ENCODE results near the gene SULT1E1. TPM values are rescaled to one million over a fixed set of nuclear protein-coding genes. Genes with fewer than 3 reads are reported as not detected.

Gene SULT1E1
- total RNA-seq, 1 donor from 2014 or later = not detected

GRCh38 chr4:69860521-69861298, 765 bp upstream of the SULT1E1 start:
- H3K4me3 ChIP-seq = no peak overlapping the region
- no peaks in the 10 kb centered on the region for H3K9me3 ChIP-seq (ENCODE audit: low read depth)
- no peaks in the 10 kb centered on the region for H3F3A ChIP-seq (ENCODE audit: low read depth)
- H3K4me1 Mint-ChIP-seq = no peaks in the 10 kb centered on the region
- no peaks in the 10 kb centered on the region for H3K9me3 Mint-ChIP-seq
- H2AFZ ChIP-seq (replicated peaks) = peak overlapping the region; percentile 42
- no peak overlapping the region for H3K4me2 ChIP-seq
- TF ChIP-seq EZH2 (IDR thresholded peaks at IDR 0.05) = no peak
- TF ChIP-seq EZH2phosphoT487 (IDR thresholded peaks at IDR 0.05) = no peak
- no peak for TF ChIP-seq CTCF (IDR thresholded peaks at IDR 0.05)
- no peaks in the 10 kb centered on the region for H3K27me3 Mint-ChIP-seq (ENCODE audit: insufficient read depth, low read depth)
- no peaks in the 10 kb centered on the region for H4K20me1 ChIP-seq (ENCODE audit: low read depth)
- H3K4me1 ChIP-seq = no peaks in the 10 kb centered on the region
- H3K79me2 ChIP-seq (ENCODE audit: low read depth) = no peaks in the 10 kb centered on the region
- no peaks in the 10 kb centered on the region for H3K36me3 Mint-ChIP-seq
- no peak overlapping the region for H3K27ac Mint-ChIP-seq
- H3K36me3 ChIP-seq = no peaks in the 10 kb centered on the region
- no peak overlapping the region for H3K4me3 Mint-ChIP-seq
- no peaks in the 10 kb centered on the region for H3K27me3 ChIP-seq
- no peak for DNase-seq (ENCODE audit: low spot score)
- no peak overlapping the region for H3K27ac ChIP-seq
- no peak overlapping the region for H3K9ac ChIP-seq

- Histone ChIP-seq H3K36me3 (no peaks in the 10 kb centered on the region), H3K79me2 (ENCODE audit: low read depth) (no peaks in the 10 kb centered on the region), H3K9me3 (ENCODE audit: low read depth) (no peaks in the 10 kb centered on the region), H3F3A (ENCODE audit: low read depth) (no peaks in the 10 kb centered on the region), H3K27me3 (no peaks in the 10 kb centered on the region), H3K9ac (no peak overlapping the region), H3K4me3 (no peak overlapping the region), H4K20me1 (ENCODE audit: low read depth) (no peaks in the 10 kb centered on the region), H3K4me2 (no peak overlapping the region), H3K4me1 (no peaks in the 10 kb centered on the region), H2AFZ (replicated peaks) (no peak overlapping the region), H3K27ac (no peak overlapping the region)
- H3K27ac Mint-ChIP-seq = no peak overlapping the region
- H3K4me3 Mint-ChIP-seq = no peak overlapping the region
- no peaks in the 10 kb centered on the region for H3K4me1 Mint-ChIP-seq
- H3K27me3 Mint-ChIP-seq (ENCODE audit: insufficient read depth, low read depth) = no peaks in the 10 kb centered on the region
- no peaks in the 10 kb centered on the region for H3K36me3 Mint-ChIP-seq
- DNase-seq (ENCODE audit: low spot score) = no peak
- no peaks in the 10 kb centered on the region for H3K9me3 Mint-ChIP-seq
- TF ChIP-seq CTCF (IDR thresholded peaks at IDR 0.05) (no peak), EZH2phosphoT487 (IDR thresholded peaks at IDR 0.05) (no peak), EZH2 (IDR thresholded peaks at IDR 0.05) (no peak)
Observed at GRCh38 chr4:69859140-69859685, 732 bp downstream of the SULT1E1 start.

GRCh38 chr4:69858690-69859089, 1.3 kb downstream of the SULT1E1 start:
- no peaks in the 10 kb centered on the region for H3K27me3 Mint-ChIP-seq (ENCODE audit: insufficient read depth, low read depth)
- H3F3A ChIP-seq (ENCODE audit: low read depth) = no peaks in the 10 kb centered on the region
- H4K20me1 ChIP-seq (ENCODE audit: low read depth) = no peaks in the 10 kb centered on the region
- TF ChIP-seq CTCF (IDR thresholded peaks at IDR 0.05) (no peak), EZH2 (IDR thresholded peaks at IDR 0.05) (no peak), EZH2phosphoT487 (IDR thresholded peaks at IDR 0.05) (no peak)
- no peak overlapping the region for H3K27ac ChIP-seq
- no peak overlapping the region for H3K4me2 ChIP-seq
- H3K4me3 Mint-ChIP-seq = no peak overlapping the region
- no peak overlapping the region for H3K4me3 ChIP-seq
- H3K9ac ChIP-seq = no peak overlapping the region
- no peaks in the 10 kb centered on the region for H3K36me3 ChIP-seq
- H3K36me3 Mint-ChIP-seq = no peaks in the 10 kb centered on the region
- DNase-seq (ENCODE audit: low spot score) = no peak
- no peaks in the 10 kb centered on the region for H3K4me1 ChIP-seq
- no peaks in the 10 kb centered on the region for H3K4me1 Mint-ChIP-seq
- H3K79me2 ChIP-seq (ENCODE audit: low read depth) = no peaks in the 10 kb centered on the region
- no peaks in the 10 kb centered on the region for H3K9me3 Mint-ChIP-seq
- no peak overlapping the region for H3K27ac Mint-ChIP-seq
- H3K9me3 ChIP-seq (ENCODE audit: low read depth) = no peaks in the 10 kb centered on the region
- no peaks in the 10 kb centered on the region for H3K27me3 ChIP-seq
- H2AFZ ChIP-seq (replicated peaks) = no peak overlapping the region
